Transverse colon (tissue), 4 donors: ENCODE data around the gene SH2B3. TPM values are rescaled to one million over a fixed set of nuclear protein-coding genes. Genes with fewer than 3 reads are reported as not detected.

Source experiments
- DNase-seq: peaks from one replicate; pipeline ENCODE4 v3.0.0-alpha.2; 2019
- H3K27ac ChIP-seq, 4 donors: fragments of 200-600 bp; sonication (generic); 2 replicates each; pipeline ENCODE4 v1.5.1; 2016 to 2018; ENCODE audit warnings: inconsistent platforms in 4 of 4
- H3K27me3 ChIP-seq: fragments of 200-600 bp; sonication (generic); 2 replicates; pipeline ENCODE4 v1.5.1; 2017; ENCODE audit warnings: inconsistent platforms
- H3K36me3 ChIP-seq, 4 donors: fragments of 200-600 bp; sonication (generic); 2 replicates each; pipeline ENCODE4 v1.5.1; 2017 to 2019; ENCODE audit warnings: inconsistent platforms in 4 of 4
- H3K4me1 ChIP-seq, 4 donors: fragments of 200-600 bp; sonication (generic); 2 replicates each; pipeline ENCODE4 v1.5.1; 2017 to 2020; ENCODE audit warnings: inconsistent platforms in 4 of 4
- H3K4me3 ChIP-seq, 4 donors: fragments of 200-600 bp; sonication (generic); 1 replicate in 1 of 4; 2 replicates in 3 of 4; pipeline versions ENCODE4 v1.5.1 to v1.6.1; 2017 to 2019; ENCODE audit warnings: inconsistent platforms in 4 of 4
- H3K9me3 ChIP-seq, 2 donors: fragments of 200-600 bp; sonication (generic); 2 replicates each; pipeline ENCODE4 v1.5.1; 2017 to 2019; ENCODE audit warnings: inconsistent platforms in 2 of 2
- EP300 ChIP-seq: sonication (generic); formaldehyde crosslinking; IDR thresholded peaks from one replicate; pipeline ENCODE4 v1.6.1; 2017; ENCODE audit warnings: antibody characterized with exemption, low read depth
- POLR2A ChIP-seq: fragments of 450-650 bp; IDR thresholded peaks from one replicate; pipeline ENCODE4 v1.6.1; 2016; ENCODE audit warnings: antibody characterized with exemption, mild to moderate bottlenecking, moderate library complexity
- POLR2AphosphoS5 ChIP-seq, 3 donors: sonication (generic); formaldehyde crosslinking; IDR thresholded peaks; one replicate each; pipeline ENCODE4 v1.6.1; 2016; ENCODE audit warnings: antibody characterized with exemption in 3 of 3
- WGBS, 2 donors: methylation state at CpG; one replicate each; pipeline ENCODE4 v1.1.5; 2018; ENCODE audit warnings: low coverage in 1 of 2; 5-methylcytosine and 5-hydroxymethylcytosine counted together
- in situ Hi-C, 4 donors: fragments of 200-750 bp; cut with MboI; loops; one replicate each; pipeline versions ENCODE4 v1.15.0 to v1.15.1; 2017; ENCODE audit warnings: low sequenced_read_pairs in 3 of 4, low pct_ligation_motif_present in 1 of 4, low pct_unique_long_range_greater_than_20kb in 1 of 4
- intact Hi-C: fragments of 100-400 bp; cut with DNase I; formaldehyde crosslinking; loops from one replicate; pipeline ENCODE4 v1.15.1; 2023; ENCODE audit warnings: low total_unique reads
- total RNA-seq, 4 donors: library from RNA; depleted of rRNA; stranded (reverse); fragments of >200 nt; gene quantifications; one replicate each; pipeline ENCODE4 v1.1.0, GENCODE V29; 2016
- TF ChIP-seq, protein P1 (sequence below), 5 experiments: fragments of 200-600 bp in 3 of 5; fragments of 450-650 bp in 2 of 5; sonication (generic) in 3 of 5; IDR thresholded peaks; 1 replicate in 2 of 5; 2 replicates in 3 of 5; pipeline ENCODE4 v1.5.1; 2016 to 2017; ENCODE audit warnings: antibody characterized with exemption in 5 of 5, inconsistent platforms in 3 of 5, mild to moderate bottlenecking in 2 of 5, moderate library complexity in 1 of 5

The SH2B3 gene
- total RNA-seq, 4 donors from 2014 or later = 22.3 to 99.1 (median 43.6) TPM

DNA sequence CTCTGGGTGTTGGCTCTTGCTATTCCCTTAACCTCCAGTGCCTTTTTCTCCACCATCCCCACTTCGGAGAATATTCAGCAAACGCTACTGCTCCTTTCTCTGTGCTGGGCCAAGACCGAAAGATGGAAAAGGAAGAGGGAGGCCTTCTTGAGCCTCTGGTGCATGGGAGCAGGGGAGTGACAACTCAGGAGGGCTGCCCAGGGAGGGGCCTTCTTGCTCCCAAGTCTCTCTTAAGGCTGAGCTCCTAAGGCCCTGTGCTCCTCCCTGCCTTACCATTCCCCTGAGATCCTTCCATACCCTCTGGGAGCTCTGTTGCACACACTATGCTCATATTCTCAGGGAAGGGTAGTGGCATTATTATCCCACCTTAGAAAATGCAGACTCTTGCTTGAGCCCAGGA is 34.9 kb downstream of the SH2B3 start:
- Histone ChIP-seq H3K27ac (peak overlapping the region in 2 of 4 donors; percentile 20 to 77), H3K27me3 (no peaks in the 10 kb centered on the region), H3K4me3 (no peak overlapping the region), H3K4me1 (peaks cover 36 to 91% (median 48%) of the 10 kb centered on the region in 4 donors), H3K36me3 (no peaks in the 10 kb centered on the region), H3K9me3 (no peaks in the 10 kb centered on the region)
- WGBS, 2 donors = 67 to 95% methylated on average over 1 to 3 of the region's 3 CpGs
- intact Hi-C loops (loop anchor here (5.0 kb wide), 1 partner anchor 33 kb away; the partner anchor contains the start of gene SH2B3), in situ Hi-C loops (no loop called here)
- no peak for DNase-seq
- TF ChIP-seq POLR2AphosphoS5 (IDR thresholded peaks at IDR 0.05) (peak in 1 of 3 donors; percentile 0), EP300 (no peak), POLR2A (no peak)

DNA sequence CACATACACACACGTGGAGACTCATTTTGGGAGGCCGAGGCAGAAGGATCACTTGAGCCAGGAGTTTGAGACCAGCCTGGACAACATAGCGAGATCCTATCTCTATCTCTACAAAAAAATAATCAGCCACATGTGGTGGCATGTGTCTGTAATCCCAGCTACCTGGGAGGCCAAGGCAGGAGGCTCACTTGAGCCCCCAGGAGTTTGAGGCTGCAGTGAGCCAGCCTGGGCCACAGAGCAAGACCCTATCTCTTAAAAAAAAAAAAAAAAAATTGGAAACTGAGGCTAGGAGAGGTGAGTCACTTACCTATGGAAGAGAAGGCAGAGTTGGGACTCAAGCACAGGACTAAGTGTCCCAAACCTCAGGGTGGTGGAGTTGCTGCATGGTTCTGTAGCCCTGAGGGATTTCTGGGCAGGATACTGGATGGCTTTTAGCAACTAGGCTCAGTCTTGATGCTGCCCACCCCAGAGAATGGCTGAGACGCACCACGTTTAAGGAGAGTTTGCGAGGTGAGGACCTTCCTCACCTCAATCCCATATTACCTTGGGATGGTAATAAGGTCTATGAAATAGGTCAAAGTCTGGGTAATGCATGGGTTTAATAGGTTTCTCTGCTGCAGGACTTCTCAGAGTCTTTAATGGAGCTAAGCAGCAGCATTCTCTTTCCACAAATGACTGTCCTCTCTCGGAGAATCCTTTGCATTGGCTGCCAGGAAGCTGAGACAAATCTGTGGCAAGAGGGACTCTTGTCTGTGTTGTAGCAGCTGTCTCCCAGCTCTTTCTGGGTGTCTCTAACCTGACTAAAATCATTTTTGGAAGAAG is 35.6 kb downstream of the SH2B3 start:
- Histone ChIP-seq H3K9me3 (no peaks in the 10 kb centered on the region), H3K4me3 (no peak overlapping the region), H3K27ac (peak overlapping the region in 3 of 4 donors; percentile 13 to 77 (median 67)), H3K4me1 (peaks cover 36 to 91% (median 50%) of the 10 kb centered on the region in 4 donors), H3K36me3 (no peaks in the 10 kb centered on the region), H3K27me3 (no peaks in the 10 kb centered on the region)
- in situ Hi-C loops = no loop called here
- 88 to 100% methylated on average over 1 to 7 of the region's 7 CpGs for WGBS, 2 donors
- TF ChIP-seq, protein P1, sequence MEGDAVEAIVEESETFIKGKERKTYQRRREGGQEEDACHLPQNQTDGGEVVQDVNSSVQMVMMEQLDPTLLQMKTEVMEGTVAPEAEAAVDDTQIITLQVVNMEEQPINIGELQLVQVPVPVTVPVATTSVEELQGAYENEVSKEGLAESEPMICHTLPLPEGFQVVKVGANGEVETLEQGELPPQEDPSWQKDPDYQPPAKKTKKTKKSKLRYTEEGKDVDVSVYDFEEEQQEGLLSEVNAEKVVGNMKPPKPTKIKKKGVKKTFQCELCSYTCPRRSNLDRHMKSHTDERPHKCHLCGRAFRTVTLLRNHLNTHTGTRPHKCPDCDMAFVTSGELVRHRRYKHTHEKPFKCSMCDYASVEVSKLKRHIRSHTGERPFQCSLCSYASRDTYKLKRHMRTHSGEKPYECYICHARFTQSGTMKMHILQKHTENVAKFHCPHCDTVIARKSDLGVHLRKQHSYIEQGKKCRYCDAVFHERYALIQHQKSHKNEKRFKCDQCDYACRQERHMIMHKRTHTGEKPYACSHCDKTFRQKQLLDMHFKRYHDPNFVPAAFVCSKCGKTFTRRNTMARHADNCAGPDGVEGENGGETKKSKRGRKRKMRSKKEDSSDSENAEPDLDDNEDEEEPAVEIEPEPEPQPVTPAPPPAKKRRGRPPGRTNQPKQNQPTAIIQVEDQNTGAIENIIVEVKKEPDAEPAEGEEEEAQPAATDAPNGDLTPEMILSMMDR (IDR thresholded peaks at IDR 0.05) = no peak
- no peak for TF ChIP-seq EP300
- no peak for TF ChIP-seq POLR2AphosphoS5 (IDR thresholded peaks at IDR 0.05)
- TF ChIP-seq POLR2A = no peak
- DNase-seq = no peak
- intact Hi-C loops = loop anchor here (5.0 kb wide), 1 partner anchor 34 kb away; the partner anchor contains the start of gene SH2B3

GRCh38 chr12:111442301-111443045 is 36.8 kb downstream of the SH2B3 start:
- DNase-seq = peak; percentile 44
- peak overlapping the region; percentile 66 to 77 (median 72) for H3K27ac ChIP-seq
- H3K27me3 ChIP-seq = no peaks in the 10 kb centered on the region
- peaks cover 43 to 95% (median 61%) of the 10 kb centered on the region in 4 donors for H3K4me1 ChIP-seq
- intact Hi-C loops (loop anchor here (5.0 kb wide), 1 partner anchor 35 kb away; the partner anchor contains the start of gene SH2B3), in situ Hi-C loops (no loop called here)
- H3K36me3 ChIP-seq = no peaks in the 10 kb centered on the region
- TF ChIP-seq POLR2A (no peak), EP300 (no peak), POLR2AphosphoS5 (IDR thresholded peaks at IDR 0.05) (no peak)
- TF ChIP-seq, protein P1 (IDR thresholded peaks at IDR 0.05) = no peak
- 74% methylated on average over 9 of the region's 10 CpGs; no CpG with 5 or more reads in 1 of the 2 donors for WGBS, 2 donors
- no peak overlapping the region for H3K4me3 ChIP-seq
- no peaks in the 10 kb centered on the region for H3K9me3 ChIP-seq

DNA sequence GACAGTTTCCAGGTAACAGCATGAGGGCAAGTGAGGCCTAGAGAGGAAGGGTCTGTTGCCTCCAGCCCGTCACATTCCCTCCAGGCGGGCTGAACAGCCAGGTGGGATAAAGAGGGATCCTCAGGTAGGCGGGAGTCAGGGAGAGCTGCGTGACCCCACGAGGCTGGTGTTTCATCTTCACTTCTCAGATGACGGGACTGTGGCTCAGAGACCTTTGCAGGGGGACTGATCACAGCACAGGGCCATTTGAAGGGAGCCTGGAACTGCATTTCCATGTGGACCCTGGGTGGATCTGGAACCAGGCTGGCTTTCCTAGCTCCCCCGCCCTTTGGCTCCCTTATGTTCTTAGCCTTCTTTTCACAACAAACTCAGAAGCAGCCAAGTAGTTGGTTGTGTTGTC is 37.4 kb downstream of the SH2B3 start:
- no peaks in the 10 kb centered on the region for H3K36me3 ChIP-seq
- H3K9me3 ChIP-seq = no peaks in the 10 kb centered on the region
- peaks cover 43 to 91% (median 61%) of the 10 kb centered on the region in 4 donors for H3K4me1 ChIP-seq
- DNase-seq = no peak
- H3K27me3 ChIP-seq = no peaks in the 10 kb centered on the region
- in situ Hi-C loops = no loop called here
- 87 to 88% methylated on average over 3 to 7 of the region's 7 CpGs for WGBS, 2 donors
- H3K27ac ChIP-seq = peak overlapping the region; percentile 66 to 77 (median 72)
- no peak for TF ChIP-seq EP300
- intact Hi-C loops = loop anchor here (5.0 kb wide), 1 partner anchor 36 kb away; the partner anchor contains the start of gene SH2B3
- H3K4me3 ChIP-seq = no peak overlapping the region

DNA sequence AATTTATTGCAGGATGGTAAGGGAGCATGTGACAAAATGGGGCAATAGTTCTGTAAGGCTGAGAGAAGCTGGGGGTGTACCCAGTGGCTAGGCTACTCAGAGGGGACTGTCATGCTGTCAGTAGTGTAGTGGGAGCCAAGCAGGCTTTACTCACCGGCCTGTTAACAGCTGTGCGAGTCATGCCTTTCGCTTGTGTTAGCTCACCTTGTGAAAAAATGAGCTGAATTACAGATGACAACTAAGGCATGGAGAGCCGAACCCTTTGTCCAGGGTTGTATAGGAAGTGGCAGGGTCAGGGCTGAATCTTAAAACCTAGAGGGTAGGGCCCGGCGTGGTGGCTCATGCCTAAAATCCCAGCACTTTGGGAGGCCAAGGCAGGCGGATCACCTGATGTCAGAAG is 37.9 kb downstream of the SH2B3 start:
- in situ Hi-C loops (no loop called here), intact Hi-C loops (loop anchor here (5.0 kb wide), 1 partner anchor 36 kb away; the partner anchor contains the start of gene SH2B3)
- H3K9me3 ChIP-seq = no peaks in the 10 kb centered on the region
- H3K4me1 ChIP-seq = peaks cover 43 to 86% (median 56%) of the 10 kb centered on the region in 4 donors
- 80 to 87% methylated on average over 2 to 7 of the region's 7 CpGs for WGBS, 2 donors
- peak; percentile 23 for DNase-seq
- no peaks in the 10 kb centered on the region for H3K36me3 ChIP-seq
- no peak for TF ChIP-seq POLR2AphosphoS5 (IDR thresholded peaks at IDR 0.05)
- TF ChIP-seq, protein P1 (IDR thresholded peaks at IDR 0.05) = no peak
- TF ChIP-seq POLR2A = no peak
- no peak for TF ChIP-seq EP300
- peak overlapping the region; percentile 66 to 77 (median 72) for H3K27ac ChIP-seq
- H3K4me3 ChIP-seq = no peak overlapping the region
- no peaks in the 10 kb centered on the region for H3K27me3 ChIP-seq
